Measurements from ENCODE around the gene GLRA3. TPM values are rescaled to one million over a fixed set of nuclear protein-coding genes. Genes with fewer than 3 reads are reported as not detected.

Gene GLRA3
- total RNA-seq = under 0.01 TPM in 1 of 2 replicates, not detected in the other

DNA sequence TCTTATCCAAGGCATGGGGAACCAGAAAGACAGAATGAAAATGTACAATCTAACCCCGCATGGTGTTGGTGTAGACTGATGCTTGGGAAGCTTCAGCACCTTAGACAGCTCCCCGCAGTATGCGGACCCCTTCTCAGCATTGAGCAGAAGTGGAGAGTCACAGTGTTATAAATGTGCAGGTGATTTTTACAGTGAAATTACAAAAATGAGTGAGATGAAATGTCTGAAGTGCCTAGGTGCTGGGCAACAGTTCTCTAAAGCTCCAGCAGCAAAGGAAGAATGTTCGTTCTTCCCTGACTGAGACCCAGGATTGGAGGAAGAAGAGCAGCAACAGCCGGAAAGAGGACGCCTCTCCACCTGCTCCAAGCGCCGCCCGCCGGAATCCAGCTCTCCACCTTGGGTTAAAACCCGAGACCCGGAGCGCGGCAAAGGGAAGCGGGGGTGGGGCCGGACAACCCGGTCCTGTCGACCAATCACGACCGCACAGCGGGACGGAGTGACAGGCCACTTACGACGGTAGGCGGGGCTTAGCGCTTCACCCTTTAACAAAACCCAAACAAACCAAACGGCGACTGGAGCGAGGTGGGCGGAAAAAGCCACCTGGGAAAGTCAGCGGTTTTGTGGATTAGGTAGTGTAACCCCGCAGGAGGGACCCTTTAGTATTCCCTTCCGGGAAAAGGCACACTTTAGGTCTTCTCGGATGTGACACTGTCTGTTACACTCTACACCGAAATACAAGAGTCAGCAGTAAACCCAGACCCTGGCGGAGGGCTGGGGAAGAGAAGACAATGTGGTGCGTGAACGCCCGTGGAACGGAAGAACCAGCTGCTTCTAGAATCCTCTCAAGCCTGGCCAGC, at the start of gene GLRA3:
Gene GLRA3 (minus strand): TSS at position 403 of the 857 bp plus-strand sequence. CDS start 436 bp downstream, outside the sequence.

Other genes with a start within 250 kb of the GLRA3 start
- gene ADAM29, start 89.1 kb upstream of the GLRA3 start, total RNA-seq = not detected in 2 replicates

All from tracheal epithelial cell (primary cell).